Measurements from ENCODE around the gene SCIN. TPM values are rescaled to one million over a fixed set of nuclear protein-coding genes. Genes with fewer than 3 reads are reported as not detected.
"Not testable (repeated sequence)": the region's sequence is repeated elsewhere in the genome, so short reads cannot be mapped to it uniquely, and the experiment has no call there.

Gene SCIN
- total RNA-seq, 4 donors from 2014 or later = 0.32 to 1.0 (median 0.66) TPM

DNA sequence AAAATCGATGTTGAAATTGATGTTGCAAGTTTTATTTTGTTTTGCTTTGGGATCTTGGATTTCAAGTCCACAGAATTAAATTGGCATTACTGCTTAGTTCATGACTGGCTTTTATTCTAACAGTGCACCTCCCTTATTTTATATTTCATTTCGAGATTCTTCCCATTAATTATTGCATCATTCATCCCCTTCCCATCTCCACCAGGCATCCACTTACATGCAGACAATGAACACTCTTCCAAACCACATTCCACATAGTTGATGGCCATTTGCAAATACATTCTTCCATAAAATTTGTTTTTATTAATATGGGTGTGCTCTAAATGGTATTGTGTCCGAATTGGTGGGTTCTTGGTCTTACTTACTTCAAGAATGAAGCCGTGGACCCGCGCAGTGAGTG, 15.6 kb upstream of the SCIN start:
- TF ChIP-seq POLR2A (IDR thresholded peaks at IDR 0.05; ENCODE audit: low read depth) = no peak
- TF ChIP-seq EP300 (IDR thresholded peaks at IDR 0.05) = no peak
- TF ChIP-seq, protein P1, sequence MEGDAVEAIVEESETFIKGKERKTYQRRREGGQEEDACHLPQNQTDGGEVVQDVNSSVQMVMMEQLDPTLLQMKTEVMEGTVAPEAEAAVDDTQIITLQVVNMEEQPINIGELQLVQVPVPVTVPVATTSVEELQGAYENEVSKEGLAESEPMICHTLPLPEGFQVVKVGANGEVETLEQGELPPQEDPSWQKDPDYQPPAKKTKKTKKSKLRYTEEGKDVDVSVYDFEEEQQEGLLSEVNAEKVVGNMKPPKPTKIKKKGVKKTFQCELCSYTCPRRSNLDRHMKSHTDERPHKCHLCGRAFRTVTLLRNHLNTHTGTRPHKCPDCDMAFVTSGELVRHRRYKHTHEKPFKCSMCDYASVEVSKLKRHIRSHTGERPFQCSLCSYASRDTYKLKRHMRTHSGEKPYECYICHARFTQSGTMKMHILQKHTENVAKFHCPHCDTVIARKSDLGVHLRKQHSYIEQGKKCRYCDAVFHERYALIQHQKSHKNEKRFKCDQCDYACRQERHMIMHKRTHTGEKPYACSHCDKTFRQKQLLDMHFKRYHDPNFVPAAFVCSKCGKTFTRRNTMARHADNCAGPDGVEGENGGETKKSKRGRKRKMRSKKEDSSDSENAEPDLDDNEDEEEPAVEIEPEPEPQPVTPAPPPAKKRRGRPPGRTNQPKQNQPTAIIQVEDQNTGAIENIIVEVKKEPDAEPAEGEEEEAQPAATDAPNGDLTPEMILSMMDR (IDR thresholded peaks at IDR 0.05) = no peak
- TF ChIP-seq POLR2AphosphoS5 (IDR thresholded peaks at IDR 0.05) = no peak
- H3K27ac ChIP-seq (replicated peaks in 1 of 4) = no peak overlapping the region
- H3K4me1 ChIP-seq = no peaks in the 10 kb centered on the region
- no peak for DNase-seq (ENCODE audit: extremely low spot score)
- H3K36me3 ChIP-seq = no peaks in the 10 kb centered on the region
- no peak overlapping the region for H3K4me3 ChIP-seq
- WGBS = 90% methylated on average over 6 of the region's 6 CpGs
- no peaks in the 10 kb centered on the region for H3K9me3 ChIP-seq
- H3K27me3 ChIP-seq = no peaks in the 10 kb centered on the region
- intact Hi-C loops (cut with DNase I) = no loop called here

DNA sequence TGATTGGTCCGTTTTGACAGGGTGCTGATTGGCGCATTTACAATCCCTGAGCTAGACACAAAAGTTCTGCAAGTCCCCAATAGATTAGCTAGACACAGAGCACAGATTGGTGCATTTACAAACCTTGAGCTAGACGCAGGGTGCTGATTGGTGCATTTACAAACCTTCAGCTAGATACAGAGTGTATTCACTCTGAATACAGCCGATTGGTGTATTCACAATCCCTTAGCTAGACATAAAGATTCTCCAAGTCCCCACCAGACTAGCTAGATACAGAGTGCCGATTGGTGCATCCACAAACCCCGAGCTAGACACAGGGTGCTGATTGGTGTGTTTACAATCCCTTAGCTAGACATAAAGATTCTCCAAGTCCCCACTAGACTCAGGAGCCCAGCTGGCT, 14.8 kb upstream of the SCIN start:
- 74% methylated on average over 3 of the region's 6 CpGs for WGBS
- H3K4me1 ChIP-seq; DNase-seq (ENCODE audit: extremely low spot score); H3K36me3 ChIP-seq; intact Hi-C loops (cut with DNase I); H3K9me3 ChIP-seq; H3K27me3 ChIP-seq; H3K27ac ChIP-seq (replicated peaks in 1 of 4): not testable (repeated sequence)
- H3K4me3 ChIP-seq = peak overlapping the region in 1 of 4 donors; percentile 33

GRCh38 chr7:12556139-12556792, 14.3 kb upstream of the SCIN start:
- peak overlapping the region in 1 of 4 donors; percentile 33 for H3K4me3 ChIP-seq
- WGBS = 91% methylated on average over 24 of the region's 60 CpGs
- H3K4me1 ChIP-seq; intact Hi-C loops (cut with DNase I); H3K27me3 ChIP-seq; H3K36me3 ChIP-seq; H3K9me3 ChIP-seq; DNase-seq (ENCODE audit: extremely low spot score): not testable (repeated sequence)
- H3K27ac ChIP-seq (replicated peaks in 1 of 4) = peak overlapping the region in 1 of 4 donors; percentile 31

DNA sequence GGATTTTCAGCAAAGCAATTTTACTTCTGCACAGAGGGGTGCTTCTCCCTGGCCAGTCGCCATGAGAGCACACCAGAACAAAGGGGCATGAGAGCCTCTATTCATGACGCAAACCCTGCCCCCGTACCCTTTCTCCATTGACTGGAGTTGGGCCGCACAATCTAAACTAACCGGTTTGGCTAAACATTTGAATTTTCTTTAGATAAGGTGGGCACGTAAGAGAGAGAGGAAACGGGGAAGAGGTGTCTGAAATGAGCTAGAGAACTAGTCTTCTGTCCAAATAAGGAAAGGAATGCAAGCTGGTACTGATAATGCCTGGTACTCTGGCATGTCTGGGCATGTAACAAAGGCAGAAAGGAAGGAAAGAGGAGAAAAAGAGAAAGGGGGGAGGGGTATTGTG, 13.2 kb upstream of the SCIN start:
- Histone ChIP-seq H3K4me1 (no peaks in the 10 kb centered on the region), H3K9me3 (no peaks in the 10 kb centered on the region), H3K27me3 (no peaks in the 10 kb centered on the region), H3K27ac (replicated peaks in 1 of 4) (no peak overlapping the region), H3K36me3 (no peaks in the 10 kb centered on the region), H3K4me3 (no peak overlapping the region)
- TF ChIP-seq POLR2A (IDR thresholded peaks at IDR 0.05; ENCODE audit: low read depth) = no peak
- TF ChIP-seq, protein P1 (IDR thresholded peaks at IDR 0.05) = no peak
- no peak for TF ChIP-seq EP300 (IDR thresholded peaks at IDR 0.05)
- TF ChIP-seq POLR2AphosphoS5 (IDR thresholded peaks at IDR 0.05) = no peak
- no peak for DNase-seq (ENCODE audit: extremely low spot score)
- intact Hi-C loops (cut with DNase I) = no loop called here
- WGBS = 90% methylated on average over 7 of the region's 7 CpGs

GRCh38 chr7:12564996-12565764, 5.3 kb upstream of the SCIN start:
- Histone ChIP-seq H3K27me3 (peaks cover 0 to 32% (median 8%) of the 10 kb centered on the region in 4 donors), H3K4me3 (no peak overlapping the region), H3K27ac (replicated peaks in 1 of 4) (no peak overlapping the region), H3K9me3 (no peaks in the 10 kb centered on the region), H3K36me3 (no peaks in the 10 kb centered on the region), H3K4me1 (peaks cover 0 to 8% (median 7%) of the 10 kb centered on the region in 4 donors)
- intact Hi-C loops (cut with DNase I) = no loop called here
- DNase-seq (ENCODE audit: extremely low spot score) = no peak
- no peak for TF ChIP-seq POLR2AphosphoS5 (IDR thresholded peaks at IDR 0.05)
- no peak for TF ChIP-seq POLR2A (IDR thresholded peaks at IDR 0.05; ENCODE audit: low read depth)
- TF ChIP-seq EP300 (IDR thresholded peaks at IDR 0.05) = no peak
- TF ChIP-seq, protein P1 (IDR thresholded peaks at IDR 0.05) = no peak
- WGBS = 65% methylated on average over 4 of the region's 4 CpGs

Data from esophagus muscularis mucosa (tissue), 4 donors.